ENCODE results near the gene PLEKHA7. TPM values are rescaled to one million over a fixed set of nuclear protein-coding genes. Genes with fewer than 3 reads are reported as not detected.

The PLEKHA7 gene
- polyA plus RNA-seq, 1 donor (not counting 4 experiments of a cell fraction or from before 2014, with no cell fraction given): 1.4 TPM

DNA sequence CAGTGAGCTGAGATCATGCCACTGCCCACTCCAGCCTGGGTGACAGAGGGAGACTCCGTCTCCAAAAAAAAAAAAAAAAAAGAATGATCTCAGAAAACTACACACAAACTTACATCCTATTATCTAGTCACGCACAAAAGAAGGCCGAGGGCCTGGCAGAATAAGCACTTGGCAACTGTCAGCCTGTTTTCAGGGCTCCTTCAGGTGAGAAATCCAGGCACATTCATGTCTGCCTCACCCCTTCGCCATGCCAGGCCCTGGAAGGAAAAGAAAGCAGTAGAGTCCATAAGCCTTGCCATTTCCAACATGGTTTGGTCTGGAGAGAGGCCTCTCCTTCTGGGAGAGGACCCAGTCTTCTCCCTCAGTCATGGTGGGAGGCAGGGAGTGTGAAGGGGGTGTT, 244.8 kb downstream of the PLEKHA7 start:
- Histone ChIP-seq H3K27me3 (ENCODE audit: control insufficient read depth, extremely low read depth, insufficient read depth, low read length) (no peaks in the 10 kb centered on the region), H4K20me1 (ENCODE audit: control insufficient read depth, extremely low read depth, insufficient read depth, low read length) (no peaks in the 10 kb centered on the region), H3K9me1 (ENCODE audit: control insufficient read depth, extremely low read depth, insufficient read depth, low read length) (no peaks in the 10 kb centered on the region), H3K4me1 (ENCODE audit: control insufficient read depth, extremely low read depth, insufficient read depth, low read length) (no peaks in the 10 kb centered on the region), H2AFZ (ENCODE audit: control insufficient read depth, low read length) (no peak overlapping the region), H3K9me3 (ENCODE audit: control insufficient read depth, low read depth, low read length) (no peaks in the 10 kb centered on the region), H3K9ac (ENCODE audit: control insufficient read depth, extremely low read depth, insufficient read depth, low read length) (no peak overlapping the region), H3K36me3 (ENCODE audit: control insufficient read depth in 2 of 2, extremely low read depth in 1 of 2, insufficient read depth in 2 of 2, low read length in 2 of 2) (no peaks in the 10 kb centered on the region), H3K4me2 (ENCODE audit: control insufficient read depth, extremely low read depth, insufficient read depth, low read depth, low read length) (no peak overlapping the region), H3K27ac (ENCODE audit: control insufficient read depth, insufficient read depth, low read length) (no peak overlapping the region), H3K79me2 (ENCODE audit: control insufficient read depth, insufficient read depth, low read length) (no peaks in the 10 kb centered on the region), H3K4me3 (ENCODE audit: control insufficient read depth in 2 of 3, extremely low read depth in 1 of 3, insufficient read depth in 2 of 3, low read depth in 1 of 3, low read length in 3 of 3) (no peak overlapping the region)
- TF ChIP-seq, protein P1, sequence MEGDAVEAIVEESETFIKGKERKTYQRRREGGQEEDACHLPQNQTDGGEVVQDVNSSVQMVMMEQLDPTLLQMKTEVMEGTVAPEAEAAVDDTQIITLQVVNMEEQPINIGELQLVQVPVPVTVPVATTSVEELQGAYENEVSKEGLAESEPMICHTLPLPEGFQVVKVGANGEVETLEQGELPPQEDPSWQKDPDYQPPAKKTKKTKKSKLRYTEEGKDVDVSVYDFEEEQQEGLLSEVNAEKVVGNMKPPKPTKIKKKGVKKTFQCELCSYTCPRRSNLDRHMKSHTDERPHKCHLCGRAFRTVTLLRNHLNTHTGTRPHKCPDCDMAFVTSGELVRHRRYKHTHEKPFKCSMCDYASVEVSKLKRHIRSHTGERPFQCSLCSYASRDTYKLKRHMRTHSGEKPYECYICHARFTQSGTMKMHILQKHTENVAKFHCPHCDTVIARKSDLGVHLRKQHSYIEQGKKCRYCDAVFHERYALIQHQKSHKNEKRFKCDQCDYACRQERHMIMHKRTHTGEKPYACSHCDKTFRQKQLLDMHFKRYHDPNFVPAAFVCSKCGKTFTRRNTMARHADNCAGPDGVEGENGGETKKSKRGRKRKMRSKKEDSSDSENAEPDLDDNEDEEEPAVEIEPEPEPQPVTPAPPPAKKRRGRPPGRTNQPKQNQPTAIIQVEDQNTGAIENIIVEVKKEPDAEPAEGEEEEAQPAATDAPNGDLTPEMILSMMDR (optimal IDR thresholded peaks at IDR 0.05 in 1 of 3, IDR thresholded peaks at IDR 0.05 in 1 of 3, conservative IDR thresholded peaks at IDR 0.05 in 1 of 3; ENCODE audit: extremely low read depth in 1 of 3, insufficient read depth in 2 of 3, low read length in 3 of 3): no peak
- TF ChIP-seq EZH2 (IDR thresholded peaks at IDR 0.05; ENCODE audit: low read length): no peak
- DNase-seq (ENCODE audit: low read depth, low spot score): no peak
- dilution Hi-C loops (cut with MboI; ENCODE audit: extremely low pct_ligation_motif_present, low sequenced_read_pairs): no loop called here
- no peak for FAIRE-seq

DNA sequence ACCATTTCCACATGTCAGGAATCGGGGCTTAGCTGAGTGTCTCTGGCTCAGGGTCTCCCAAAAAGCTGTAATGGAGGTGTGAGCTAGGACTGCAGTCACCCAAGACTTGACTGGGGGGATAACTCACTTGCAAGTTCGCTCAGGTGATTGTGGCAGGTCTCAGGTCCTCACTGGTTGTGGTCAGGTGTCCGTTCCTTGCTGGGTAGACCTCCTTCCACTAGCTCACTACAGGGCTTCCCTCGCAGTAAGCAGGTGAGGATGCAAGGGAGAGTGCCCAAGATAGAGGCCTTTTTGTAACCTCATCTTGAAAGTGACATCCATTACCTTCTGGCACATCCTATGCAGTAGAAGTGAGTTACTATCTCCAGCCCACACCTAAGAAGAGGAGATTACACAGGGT, 246.3 kb downstream of the PLEKHA7 start:
- Histone ChIP-seq H3K9me3 (ENCODE audit: control insufficient read depth, low read depth, low read length) (no peaks in the 10 kb centered on the region), H3K36me3 (ENCODE audit: control insufficient read depth in 2 of 2, extremely low read depth in 1 of 2, insufficient read depth in 2 of 2, low read length in 2 of 2) (no peaks in the 10 kb centered on the region), H3K9me1 (ENCODE audit: control insufficient read depth, extremely low read depth, insufficient read depth, low read length) (no peaks in the 10 kb centered on the region), H3K4me2 (ENCODE audit: control insufficient read depth, extremely low read depth, insufficient read depth, low read depth, low read length) (no peak overlapping the region), H3K9ac (ENCODE audit: control insufficient read depth, extremely low read depth, insufficient read depth, low read length) (no peak overlapping the region), H3K79me2 (ENCODE audit: control insufficient read depth, insufficient read depth, low read length) (no peaks in the 10 kb centered on the region), H3K27me3 (ENCODE audit: control insufficient read depth, extremely low read depth, insufficient read depth, low read length) (no peaks in the 10 kb centered on the region), H4K20me1 (ENCODE audit: control insufficient read depth, extremely low read depth, insufficient read depth, low read length) (no peaks in the 10 kb centered on the region), H2AFZ (ENCODE audit: control insufficient read depth, low read length) (no peak overlapping the region), H3K4me3 (ENCODE audit: control insufficient read depth in 2 of 3, extremely low read depth in 1 of 3, insufficient read depth in 2 of 3, low read depth in 1 of 3, low read length in 3 of 3) (no peak overlapping the region), H3K4me1 (ENCODE audit: control insufficient read depth, extremely low read depth, insufficient read depth, low read length) (no peaks in the 10 kb centered on the region), H3K27ac (ENCODE audit: control insufficient read depth, insufficient read depth, low read length) (no peak overlapping the region)
- no peak for FAIRE-seq
- TF ChIP-seq, protein P1 (optimal IDR thresholded peaks at IDR 0.05 in 1 of 3, IDR thresholded peaks at IDR 0.05 in 1 of 3, conservative IDR thresholded peaks at IDR 0.05 in 1 of 3; ENCODE audit: extremely low read depth in 1 of 3, insufficient read depth in 2 of 3, low read length in 3 of 3): no peak
- no peak for TF ChIP-seq EZH2 (IDR thresholded peaks at IDR 0.05; ENCODE audit: low read length)
- DNase-seq (ENCODE audit: low read depth, low spot score): no peak
- dilution Hi-C loops (cut with MboI; ENCODE audit: extremely low pct_ligation_motif_present, low sequenced_read_pairs): no loop called here

All from keratinocyte (primary cell).